Measurements from ENCODE around the gene LIPI.
"Not testable (repeated sequence)": the region's sequence is repeated elsewhere in the genome, so short reads cannot be mapped to it uniquely, and the experiment has no call there.

LIPI gene

DNA sequence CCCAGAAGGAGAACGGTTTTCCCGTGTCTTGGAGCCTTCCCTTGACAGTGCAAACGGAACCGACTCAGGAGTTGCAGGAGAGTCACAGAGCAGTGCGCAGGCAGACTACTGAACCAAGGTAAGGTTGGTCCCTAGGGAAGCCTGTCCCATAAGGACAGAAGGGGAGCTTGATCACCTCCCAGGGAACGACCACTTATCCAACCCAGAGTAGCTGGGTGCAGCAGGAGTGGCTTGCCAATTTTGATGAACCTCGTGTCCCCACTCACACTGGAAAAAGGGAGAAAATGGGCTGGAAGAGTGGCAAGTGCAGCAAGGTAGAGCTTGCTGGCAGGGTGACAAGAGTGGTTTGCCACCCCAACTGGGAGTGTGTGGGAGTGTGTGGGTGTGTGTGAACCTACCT is 95.1 kb downstream of the LIPI start:
- no peak for DNase-seq

DNA sequence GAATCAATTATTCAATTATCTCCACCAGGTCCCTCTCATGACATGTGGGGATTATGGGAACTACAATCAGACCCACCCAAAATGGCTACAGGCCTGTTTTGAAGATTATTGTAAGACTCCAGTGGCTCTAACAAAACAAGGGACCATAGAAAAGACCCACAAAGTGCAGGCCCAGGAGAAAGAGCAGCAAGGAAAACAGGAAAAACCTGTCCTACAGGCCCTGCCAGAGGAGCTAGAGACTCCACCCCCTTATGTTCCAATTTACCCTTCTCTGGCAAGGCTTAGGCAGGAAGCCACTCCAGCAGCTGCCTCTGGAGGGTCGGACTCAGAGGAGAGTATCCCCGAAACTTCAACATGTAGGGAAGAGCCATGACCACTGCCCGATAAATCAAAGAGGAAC is 96.5 kb downstream of the LIPI start:
- no peak for DNase-seq

DNA sequence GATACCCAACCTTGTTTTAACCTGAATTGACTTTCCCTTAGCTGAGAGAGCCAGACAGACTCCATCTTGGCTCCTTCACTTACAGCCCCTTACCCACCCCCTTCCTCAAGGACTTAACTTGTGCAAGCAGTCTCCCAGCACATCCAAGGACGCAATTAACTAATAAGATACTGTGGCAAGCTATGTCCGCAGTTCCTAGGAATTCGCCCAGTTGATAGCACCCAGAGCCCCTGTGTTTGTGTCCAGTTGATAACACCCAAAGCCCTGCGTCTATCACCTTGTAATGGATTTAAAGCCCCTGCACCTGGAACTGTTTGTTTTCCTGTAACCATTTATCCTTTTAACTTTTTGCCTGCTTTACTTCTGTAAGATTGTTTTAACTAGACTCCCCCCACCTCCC is 106.2 kb downstream of the LIPI start:
- not testable (repeated sequence) for DNase-seq

DNA sequence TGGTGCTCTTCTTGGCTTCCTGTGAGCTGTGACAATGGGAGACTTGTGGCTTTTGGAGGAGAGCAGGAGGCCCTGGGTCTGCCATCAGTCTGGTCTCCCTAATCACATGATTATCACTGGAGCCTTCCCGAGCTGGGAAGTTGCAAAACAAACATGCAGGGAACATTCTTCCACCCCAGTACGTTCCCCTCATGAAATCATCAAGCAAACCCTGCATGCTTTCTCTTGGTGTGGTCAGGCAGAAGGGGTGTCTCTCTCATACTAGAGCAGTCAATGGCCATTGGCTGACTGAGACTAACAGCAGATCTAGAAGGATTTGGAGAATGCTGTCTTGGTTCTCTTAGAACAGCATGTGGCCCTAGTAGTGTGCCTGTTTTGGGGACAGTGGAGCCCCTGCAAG is 111.2 kb downstream of the LIPI start:
- DNase-seq, result no peak

DNA sequence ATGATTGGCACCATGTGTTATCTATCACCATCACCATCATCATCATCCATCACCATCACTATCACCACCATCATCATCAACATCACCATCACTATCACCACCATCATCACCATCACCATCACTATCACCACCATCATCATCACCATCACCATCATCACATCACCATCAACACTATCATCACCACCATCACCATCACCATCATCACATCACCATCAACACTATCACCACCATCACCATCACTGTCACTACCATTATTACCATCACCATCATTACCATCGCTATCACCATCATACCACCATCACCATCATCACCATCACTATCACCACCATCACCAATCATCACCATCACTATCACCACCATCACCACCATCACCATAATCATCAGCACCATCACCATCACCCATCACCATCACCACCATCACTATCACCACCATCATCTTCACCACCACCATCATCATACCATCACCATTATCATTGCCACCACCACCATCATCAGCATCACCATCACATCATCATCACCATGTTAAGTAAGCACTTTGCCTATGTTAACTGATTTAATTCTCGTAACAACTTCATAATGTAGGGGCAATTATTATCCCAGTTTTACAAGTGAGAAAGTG is 112.8 kb downstream of the LIPI start:
- no peak for DNase-seq

DNA sequence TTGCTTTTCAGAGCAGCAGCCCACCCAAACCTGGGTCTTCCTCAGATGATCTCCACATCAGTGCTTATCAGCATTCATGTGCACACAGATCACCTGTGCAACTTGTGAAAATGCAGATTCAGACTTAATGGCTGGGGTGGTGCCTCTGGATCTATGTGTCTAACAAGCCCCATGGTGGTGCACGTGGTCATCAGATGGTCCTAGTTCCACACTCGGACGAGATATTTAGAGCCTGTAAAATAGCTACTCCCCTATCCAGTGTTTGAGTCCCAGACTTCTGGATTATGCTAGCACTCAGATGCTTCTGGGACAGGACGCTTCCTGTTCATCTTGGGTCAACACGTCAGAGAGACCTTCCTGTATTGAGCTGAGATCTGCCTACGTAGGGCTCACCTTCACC is 114.2 kb downstream of the LIPI start:
- DNase-seq, result no peak

DNA sequence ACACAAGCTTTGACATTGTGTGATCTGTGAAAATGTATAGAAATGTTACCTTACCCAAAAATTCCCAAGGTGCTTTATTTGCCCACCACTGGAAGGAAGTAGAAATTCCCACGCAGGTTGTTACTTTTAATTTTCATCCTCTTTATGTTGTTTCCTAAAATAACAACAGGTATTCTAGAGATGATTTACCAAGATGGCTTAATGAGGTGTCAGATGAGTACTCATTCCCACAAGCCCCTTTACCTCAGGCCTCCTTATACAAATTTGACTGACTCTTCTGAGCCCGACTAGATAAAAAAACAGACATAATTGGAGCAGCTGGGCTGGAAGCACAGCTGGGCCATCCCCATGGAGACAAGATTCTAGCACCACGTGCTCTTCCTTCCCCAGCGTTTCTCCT is 114.6 kb downstream of the LIPI start:
- DNase-seq, result no peak

DNA sequence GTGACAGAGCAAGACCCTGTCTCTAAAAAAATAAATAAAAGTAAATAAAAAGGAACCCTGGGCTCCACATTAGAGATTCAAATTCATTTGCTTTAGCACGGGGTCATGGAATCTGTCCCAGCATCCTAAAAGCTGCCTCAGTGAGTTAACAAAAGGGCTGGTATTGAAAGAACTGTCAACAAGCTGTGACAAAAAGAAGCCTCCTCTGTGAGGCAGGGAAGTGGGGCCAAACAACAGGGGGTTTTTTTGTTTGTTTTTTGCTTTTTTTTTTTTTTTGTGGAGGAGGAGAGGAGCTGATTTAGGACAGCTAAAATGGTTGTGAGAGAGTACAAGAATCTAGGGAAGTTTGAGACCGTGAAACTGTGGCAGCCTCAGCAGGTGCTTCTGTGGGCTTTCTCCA is 115.7 kb downstream of the LIPI start:
- DNase-seq, result no peak

DNA sequence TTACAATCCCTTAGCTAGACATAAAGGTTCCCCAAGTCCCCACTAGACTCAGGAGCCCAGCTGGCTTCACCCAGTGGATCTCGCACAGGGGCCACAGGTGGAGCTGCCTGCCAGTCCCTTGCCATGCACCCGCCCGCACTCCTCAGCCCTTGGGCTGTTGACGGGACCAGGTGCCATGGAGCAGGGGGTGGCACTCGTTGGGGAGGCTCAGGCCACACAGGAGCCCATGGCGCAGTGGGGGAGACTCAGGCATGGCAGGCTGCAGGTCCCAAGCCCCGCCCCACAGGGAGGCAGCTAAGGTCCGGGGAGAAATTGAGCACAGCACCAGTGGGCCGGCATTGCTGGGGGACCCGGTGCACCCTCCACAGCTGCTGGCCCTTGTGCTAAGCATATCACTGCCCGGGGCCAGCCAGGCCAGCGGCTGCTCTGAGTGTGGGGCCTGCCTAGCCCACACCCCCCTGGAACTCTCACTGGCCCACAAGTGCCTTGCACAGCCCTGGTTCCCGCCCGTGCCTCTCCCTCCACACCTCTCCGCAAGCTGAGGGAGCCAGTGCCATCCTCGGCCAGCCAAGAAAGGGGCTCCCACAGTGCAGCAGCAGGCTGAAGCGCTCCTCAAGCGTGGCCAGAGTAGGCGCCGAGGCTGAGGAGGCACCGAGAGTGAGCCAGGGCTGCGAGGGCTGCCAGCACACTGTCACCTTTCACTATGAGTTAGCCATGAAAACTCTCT is 117.8 kb downstream of the LIPI start:
- DNase-seq, result no peak

DNA sequence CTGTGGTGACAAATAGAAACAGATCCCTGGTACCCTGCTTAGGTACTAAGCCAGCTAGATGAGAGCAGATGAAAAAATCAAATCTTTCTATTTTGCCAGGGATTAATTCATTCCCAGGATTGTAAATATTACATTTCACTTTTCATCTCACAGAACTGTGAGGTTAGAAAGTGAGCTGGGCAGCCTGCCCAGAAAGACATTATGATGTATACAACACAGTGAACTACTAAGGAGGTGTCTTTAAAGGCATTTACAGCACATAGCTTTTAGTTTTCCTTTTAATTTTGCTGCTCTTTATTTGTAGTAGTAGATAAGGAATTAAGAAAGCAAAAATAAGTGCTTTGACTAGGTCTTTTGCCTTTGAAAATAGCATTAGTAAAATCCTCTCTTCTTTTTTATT is 120.6 kb downstream of the LIPI start:
- DNase-seq, result not testable (repeated sequence)

DNA sequence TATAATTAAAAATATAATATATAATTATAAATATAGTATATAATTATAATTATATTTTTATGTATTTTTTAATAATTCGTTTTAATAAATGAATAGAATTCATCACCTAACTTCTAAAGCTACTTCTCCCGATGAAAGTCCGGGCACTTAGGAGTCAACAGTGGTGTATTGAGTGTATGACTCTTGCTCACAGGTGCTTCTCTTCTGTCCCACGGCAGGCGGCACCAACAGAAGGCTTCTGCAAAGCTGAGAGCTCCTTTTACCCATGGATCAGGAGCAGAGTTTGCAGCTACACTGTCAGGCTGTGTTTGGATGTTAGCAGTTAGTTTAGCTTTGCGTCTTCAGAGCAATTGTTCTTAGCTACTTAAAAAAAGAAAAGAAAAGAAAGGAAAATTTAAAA is 122.4 kb downstream of the LIPI start:
- DNase-seq, result no peak

DNA sequence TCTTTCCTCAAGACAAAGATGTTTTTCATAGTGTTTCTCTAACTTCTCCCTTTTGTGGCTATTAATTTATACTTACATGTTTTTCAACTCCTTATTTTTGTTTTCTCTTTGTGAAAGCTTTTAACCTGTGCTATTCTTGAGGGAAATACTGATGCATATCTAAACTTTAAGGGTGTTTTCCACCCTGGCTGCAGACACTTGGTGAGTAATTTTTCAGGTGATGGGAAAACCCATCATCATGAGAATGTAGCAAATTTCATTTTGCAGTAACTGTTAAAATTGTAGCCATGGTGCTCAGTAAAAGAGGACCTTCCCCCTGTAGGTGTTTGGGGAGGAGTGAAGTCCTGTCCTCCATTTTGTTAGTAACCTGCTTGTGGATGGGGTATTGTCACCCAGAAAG is 124.2 kb downstream of the LIPI start:
- DNase-seq, result no peak

DNA sequence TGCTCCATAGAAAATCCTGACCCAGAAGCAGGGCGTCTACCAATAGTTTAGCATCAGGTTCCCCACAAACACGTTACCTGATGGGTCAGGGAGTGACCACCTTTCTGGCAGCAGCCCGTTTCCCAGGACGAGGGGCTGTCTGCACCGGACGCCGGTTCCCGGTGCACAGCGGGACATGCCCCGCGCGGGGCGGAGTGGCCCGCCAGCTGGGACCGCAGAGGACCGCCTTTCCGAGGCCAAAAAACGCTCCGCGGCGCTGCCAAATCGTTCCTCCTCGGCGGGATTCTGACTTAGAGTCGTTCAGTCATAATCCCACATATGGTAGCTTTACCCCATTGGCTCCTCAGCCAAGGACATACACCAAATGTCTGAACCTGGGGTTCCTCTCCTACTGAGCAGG is 126.1 kb downstream of the LIPI start:
- DNase-seq, result no peak

DNA sequence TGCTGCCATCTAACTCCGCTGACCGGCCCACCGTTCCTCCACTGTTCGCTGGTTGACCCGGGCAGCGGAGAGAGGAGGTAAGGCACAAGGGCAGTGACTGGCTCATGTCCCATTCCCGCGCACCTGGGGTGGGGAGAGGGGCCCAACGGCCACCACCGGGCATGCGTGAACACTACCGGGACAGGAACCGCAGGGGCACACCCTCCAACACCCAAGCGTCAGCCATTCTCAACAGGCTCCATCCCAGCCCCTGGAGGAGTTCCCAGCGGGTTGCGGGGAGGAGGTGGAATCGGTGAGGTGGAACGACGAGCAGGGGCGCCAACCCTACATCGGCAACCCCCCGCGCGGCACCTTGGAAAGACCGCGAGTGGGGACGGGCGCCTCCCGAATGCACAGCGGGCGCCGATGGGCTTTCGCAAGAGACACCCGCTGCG is 126.7 kb downstream of the LIPI start:
- DNase-seq, result no peak

DNA sequence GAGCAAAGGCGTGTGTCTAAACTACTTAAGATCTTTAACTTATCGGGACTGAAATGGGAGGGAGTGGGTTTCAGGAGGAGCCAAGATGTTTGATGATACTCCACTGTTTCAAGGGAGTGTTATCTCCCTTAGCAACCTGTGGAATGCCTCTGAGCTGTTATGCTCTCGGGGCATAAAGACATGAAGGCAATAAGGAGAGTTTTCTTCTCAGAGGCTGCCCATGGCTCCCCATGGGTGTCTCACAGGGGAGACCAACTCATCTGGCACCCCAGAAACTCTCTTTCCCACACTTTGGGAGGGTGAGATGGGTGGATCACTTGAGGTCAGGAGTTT is 130.0 kb downstream of the LIPI start:
- DNase-seq, result no peak

DNA sequence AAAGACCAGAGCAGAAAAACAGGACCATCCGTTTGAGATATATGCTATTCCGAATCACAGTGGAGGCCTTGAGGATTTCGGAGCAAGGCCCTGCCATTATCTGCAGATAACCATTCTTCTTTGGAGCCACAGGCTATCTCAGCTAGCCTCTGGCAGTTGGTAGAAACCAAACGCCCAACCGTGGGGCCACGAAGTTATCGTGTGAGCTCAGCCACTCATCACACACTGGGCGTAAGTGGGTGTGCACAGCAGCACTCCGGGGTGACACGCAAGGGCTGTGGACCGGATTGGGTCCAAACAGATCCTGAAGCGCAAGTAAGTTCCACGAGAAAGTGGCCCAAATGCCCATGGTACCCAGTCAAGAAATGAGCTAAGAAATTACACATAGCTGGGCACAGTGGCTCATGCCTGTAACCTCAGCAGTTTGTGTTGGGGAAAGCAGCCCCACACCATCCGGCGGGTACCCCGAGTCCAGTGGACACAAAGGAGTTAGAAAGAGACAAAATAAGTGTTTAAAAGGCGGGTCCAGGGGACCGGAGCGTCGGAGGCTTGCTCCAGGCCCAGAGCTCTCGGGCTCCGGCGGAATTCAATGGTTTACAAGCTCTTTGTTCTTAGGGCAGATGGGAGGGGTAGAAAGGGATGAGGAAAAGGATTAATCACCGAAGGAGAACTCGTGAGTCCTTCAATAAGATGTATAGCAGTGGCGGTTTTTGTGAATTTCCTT is 130.6 kb downstream of the LIPI start:
- DNase-seq, result no peak

DNA sequence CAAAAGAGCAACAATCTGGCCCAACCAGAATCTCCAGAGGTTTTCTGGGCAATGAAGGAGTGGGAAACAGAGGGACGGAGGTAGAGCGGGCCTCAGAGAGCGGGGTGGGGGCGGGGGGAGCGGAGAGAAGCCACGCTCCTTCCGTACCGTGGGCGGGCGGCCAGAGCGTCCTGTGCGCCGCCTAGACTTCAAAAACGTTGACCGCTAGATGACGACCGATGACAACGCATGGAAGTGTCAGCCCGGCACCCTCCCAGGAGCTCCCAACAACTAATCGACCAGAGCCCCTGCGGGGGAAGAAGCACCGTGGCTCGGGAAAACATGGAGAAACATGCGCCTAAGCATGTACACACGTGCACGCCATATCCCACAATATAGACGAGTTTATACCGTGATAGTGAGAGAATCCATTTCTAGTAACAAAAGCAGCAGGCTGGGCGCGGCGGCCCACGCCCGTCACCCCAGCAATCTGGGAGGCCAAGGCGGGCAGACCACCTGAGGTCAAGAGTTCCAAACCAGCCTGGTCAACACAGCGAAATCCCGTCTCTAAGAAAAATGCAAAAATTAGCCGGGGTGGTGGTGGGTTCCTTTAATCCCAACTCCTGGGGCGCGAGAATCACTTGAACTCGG is 131.9 kb downstream of the LIPI start:
- DNase-seq, result no peak

DNA sequence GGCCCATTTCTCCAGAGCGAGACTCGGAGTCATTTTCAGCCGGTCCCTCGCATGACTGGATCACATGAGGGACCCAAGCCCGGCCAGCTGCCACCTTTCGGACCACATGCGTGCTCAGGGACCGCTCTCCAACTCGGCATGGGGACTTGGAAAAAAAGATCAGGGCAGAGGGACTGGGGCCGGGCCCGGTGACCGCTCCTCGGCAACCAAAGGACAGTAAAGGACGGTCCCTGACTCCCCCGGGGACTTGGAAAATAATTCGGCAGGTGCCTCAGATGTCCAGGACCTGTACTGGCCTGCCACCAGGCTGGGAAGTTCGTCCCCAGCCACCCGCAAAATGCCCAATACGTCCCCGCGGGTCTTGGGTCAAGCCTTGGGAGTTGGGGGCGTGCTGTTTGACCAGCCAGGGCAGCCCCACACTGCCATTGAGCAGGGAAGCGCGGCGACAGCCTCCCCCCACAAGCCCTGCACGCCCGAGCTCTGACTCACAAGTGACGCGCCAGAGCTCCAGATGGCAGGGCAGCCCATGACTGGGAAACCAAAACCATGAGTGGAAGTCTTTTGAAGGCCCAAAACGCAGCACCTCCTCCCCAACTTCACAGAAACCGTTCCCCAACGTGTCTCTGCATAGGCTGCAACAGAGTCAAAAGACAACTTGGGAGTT is 134.5 kb downstream of the LIPI start:
- DNase-seq, result no peak

DNA sequence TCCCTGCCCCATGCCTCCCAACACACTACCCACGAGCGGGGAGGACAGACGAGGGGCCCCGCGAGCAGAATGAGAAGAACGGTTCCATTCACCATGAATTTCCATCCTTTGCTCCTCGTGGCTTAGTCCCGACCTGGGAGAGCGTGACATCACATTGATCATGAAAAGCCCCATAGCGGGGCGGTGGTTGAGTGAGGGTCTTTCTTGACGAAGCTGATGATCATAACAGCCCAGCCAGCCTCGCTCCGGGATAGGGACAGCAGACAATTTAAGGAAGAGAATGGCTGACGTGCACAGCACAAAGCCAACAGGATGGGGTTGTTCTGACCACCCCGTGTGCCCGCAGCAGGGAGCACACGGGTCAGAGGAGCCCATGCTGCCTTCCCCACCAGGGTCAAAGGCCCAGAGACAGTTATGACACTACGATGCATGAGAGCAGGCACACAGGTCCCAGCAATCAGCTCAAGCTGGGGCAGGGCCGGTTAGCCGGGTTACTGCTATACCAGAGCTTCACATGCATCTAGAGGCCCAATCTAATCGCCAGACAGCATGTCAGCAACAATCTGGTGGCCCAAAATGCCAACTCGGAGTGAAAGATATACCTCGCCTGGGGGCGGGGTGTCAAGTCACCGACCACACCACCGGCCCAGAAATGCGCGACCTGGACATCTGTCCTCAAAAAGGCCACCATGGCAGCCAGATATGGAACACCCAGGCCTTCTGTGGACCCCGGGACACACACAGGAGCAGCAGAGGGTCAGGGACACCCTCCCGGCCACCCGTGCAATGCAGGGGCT is 135.2 kb downstream of the LIPI start:
- DNase-seq, result no peak

DNA sequence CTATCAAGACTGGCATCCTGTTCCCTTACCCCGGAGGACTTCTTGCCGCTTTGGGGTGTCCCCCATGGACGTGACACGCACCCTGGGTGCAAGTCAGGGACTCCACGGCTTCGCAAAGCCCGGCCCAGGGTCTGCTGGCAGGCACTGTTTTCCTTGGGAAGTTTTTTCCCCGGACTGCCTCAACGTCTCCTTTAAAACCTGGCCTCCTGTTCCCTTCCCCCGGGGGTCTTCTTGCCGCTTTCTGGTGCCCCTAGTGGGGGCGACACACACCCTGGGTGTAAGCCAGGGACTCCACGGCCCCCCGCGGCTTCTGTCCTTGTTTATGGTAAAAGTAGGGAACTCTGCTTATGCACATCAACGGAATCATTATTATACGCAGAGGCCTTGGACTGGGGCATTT is 136.6 kb downstream of the LIPI start:
- no peak for DNase-seq

DNA sequence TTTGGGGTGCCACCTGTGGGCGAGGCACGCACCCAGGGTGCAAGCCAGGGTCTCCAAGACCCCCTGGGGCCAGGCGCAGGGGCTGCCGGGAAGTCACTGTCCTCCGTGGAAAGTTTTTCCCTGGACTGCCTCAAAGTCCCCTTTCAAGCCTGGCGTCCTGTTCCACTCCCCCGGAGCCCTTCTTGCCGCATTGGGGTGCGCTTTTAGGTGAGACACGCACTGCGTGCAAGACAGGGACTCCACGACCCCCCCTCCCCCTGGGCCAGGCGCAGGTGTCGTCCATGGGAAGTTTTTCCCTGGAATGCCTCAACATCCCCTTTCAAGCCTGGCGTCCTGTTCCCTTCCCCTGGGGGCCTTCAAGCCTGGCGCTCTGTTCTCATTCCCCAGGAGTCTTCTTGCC is 137.1 kb downstream of the LIPI start:
- no peak for DNase-seq

DNA sequence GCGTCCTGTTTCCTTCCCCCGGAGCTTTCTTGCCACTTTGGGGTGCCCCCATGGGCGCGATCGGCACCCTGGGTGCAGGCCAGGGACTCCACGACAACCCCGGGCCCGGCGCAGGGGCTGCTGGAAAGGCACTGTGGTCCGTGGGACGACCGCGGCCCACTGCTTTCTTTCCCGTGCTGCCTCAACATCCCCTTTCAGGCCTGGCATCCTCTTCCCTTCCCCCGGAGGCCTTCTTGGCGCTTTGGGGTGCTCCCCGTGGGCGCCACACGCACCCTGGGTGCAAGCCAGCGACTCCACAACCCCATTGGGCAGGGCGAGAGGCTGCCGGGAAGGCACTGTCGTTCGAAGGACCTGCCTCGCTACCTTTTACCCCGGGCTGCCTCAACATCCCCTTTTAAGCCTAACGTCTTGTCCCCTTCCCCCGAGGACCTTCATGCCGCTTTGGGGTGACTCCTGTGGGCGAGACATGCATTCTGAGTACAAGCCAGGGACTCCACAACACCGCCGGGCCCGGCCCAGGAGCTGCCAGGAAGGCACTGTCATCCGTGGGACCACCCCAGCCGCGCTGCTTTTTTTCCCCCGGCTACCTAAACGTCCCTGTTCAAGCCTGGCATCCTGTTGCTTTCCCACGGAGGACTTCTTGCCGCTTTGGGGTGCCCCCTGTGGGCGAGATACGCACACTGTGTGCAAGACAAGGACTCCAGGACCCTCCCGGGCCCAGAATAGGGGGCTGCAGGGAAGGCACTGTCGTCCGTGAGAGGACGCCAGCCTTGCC is 137.8 kb downstream of the LIPI start:
- no peak for DNase-seq
